HL-60/S4 treated with phorbol 12-myristate 13-acetate at 8.2 ng/mL for 4 days and 3 days (cell line): ENCODE measurements around the gene EPS8.

Experiments
- in situ Hi-C: fragments of 300-500 bp; cut with MboI; formaldehyde crosslinking; loops from 2 replicates; pipeline ENCODE4 v1.15.0; 2022; ENCODE audit warnings: low sequenced_read_pairs

Gene EPS8

GRCh38 chr12:15698377-15698871 is 90.8 kb downstream of the EPS8 start:
- in situ Hi-C loops, result no loop called here

- in situ Hi-C loops, result no loop called here
These were observed 92.0 kb downstream of the EPS8 start for GRCh38 chr12:15697201-15697600.

DNA sequence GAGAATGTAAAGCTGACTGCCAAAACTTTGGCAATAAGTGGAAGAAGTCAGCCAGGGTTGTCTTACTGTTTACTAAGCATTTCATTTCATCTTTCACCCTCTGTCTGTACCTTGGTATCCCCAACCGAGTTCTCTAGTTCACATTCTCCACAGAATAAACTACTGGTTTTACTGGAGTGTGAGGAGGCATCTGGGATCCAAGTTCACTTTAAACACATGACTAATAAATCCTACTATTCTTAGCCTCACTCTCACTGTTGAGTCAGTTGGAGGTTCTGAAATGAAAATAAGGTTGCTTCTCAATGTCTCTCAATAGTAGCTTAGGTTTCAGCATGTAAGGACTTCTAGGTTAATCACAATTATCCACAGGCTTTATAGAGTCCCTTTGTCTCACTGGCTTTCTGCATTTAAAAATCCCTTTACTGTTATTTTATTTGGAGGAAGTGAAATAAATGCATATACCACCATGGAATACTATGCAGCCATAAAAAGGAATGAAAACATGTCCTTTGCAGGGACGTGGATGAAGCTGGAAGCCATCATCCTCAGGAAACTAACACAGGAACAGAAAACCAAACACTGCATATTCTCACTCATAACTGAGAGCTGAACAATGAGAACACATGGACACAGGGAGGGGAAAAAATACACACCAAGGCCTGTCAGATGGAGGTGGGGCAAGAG is 95.8 kb downstream of the EPS8 start:
- in situ Hi-C loops, result no loop called here

DNA sequence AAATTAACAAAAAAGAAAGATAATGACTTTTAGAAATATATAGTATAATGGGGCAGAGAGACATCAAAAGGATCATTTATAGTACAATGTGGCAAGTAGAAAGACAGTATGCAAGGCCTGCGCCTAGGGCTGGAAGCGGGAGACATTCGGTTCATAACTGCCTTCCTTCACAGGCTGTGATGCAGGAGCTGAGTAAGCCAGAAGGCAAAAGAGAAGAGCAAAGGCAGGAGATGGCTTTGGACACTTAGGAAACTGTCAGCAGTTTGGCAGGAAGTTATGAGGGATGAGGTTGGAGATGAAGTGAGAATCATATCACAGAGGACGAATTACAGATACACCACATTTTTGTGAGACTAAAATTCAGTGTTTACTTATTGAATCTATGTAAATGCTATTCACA is 97.8 kb downstream of the EPS8 start:
- in situ Hi-C loops, result no loop called here

DNA sequence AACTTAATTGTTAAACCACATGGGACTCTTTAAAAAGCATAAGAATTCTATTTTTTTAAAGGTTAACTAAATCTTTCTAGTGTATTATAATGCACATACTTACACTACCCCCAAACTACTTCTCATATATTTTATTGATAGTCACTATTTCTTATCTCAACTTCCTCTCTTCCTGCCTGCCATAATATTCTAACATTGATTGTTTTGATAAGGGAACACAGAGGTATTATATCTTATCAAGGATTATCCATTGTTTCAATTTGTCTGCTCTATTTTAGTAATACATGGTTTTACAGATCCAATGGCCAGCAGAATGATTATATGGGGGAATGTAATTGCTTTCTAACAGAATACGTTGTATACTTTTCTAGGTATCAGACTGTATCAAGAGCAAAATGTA is 98.9 kb downstream of the EPS8 start:
- in situ Hi-C loops, result no loop called here

DNA sequence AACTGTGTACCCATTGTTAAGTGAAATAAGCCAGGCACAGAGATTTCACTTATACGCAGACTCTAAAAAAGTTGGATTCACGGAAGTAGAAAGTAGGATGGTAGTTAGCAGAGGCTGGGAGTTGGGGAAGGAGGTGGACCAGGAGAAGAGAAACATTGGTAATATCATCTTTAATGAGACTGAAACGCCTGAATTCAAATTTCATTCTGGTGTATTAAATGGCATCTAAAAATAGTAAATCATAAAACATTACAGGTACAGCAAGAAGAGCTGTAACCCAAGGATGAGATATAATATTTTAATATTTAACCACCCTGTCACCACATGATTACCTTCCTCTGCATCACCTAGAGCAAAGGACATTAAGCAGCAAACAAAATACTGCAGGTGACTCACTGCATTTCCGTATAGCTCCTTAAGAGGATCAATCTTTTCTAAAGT is 99.4 kb downstream of the EPS8 start:
- in situ Hi-C loops, result no loop called here

GRCh38 chr12:15688838-15689625 is 100.2 kb downstream of the EPS8 start:
- in situ Hi-C loops, result no loop called here

GRCh38 chr12:15688202-15688736 is 100.9 kb downstream of the EPS8 start:
- in situ Hi-C loops, result no loop called here

DNA sequence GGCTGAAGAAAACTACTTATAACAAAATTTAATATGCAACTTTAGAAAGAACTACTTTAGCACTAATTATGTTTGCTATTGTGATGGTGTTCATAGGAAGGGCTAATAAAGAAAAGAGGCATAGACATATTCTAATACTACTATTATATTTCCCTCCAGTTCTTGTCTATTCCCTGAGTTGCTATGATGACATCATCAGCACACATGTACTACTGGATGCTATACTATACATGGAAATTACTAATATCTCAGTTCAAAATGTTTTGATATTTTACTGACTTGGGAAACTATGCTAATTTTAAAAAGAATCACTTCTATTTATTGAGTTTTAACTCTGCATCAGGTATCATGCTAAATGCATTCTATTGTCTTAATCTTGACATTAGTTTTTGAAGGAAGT is 101.6 kb downstream of the EPS8 start:
- in situ Hi-C loops, result no loop called here

DNA sequence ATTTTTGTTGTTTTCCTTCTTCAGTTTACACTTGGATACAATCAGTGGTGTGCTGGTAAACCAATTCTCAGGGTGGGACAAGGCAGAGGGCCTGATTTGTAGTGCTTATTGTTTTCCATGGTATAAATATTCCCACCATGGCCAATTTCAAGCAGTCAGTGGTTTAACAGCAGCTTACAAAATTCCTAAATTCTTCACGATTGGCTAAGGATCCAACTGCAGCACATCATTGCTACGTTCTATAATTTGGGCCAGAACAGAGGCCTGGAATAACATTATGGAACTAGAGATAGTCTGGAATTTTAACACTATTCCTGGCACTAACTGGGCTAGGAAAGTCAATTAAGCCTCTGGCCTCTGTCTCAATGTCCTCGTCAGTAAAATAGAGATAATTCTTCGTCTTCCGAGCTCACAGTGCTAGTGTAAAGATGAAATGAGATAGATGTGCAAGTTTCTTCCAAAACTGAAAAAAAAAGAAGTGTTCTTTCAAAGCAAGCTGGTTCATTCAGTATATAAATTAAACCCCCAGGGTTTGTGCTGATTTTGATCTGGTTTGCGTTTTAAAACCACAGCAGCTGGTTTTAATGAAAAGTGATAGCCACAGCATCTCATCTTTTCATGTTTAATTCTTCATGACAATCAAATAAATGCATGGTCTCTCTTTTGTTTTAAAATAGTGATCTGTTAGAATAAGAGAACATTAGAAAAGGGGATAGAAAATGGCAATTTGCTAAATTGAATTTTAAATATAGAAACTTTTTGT is 104.1 kb downstream of the EPS8 start:
- in situ Hi-C loops, result no loop called here

- in situ Hi-C loops, result no loop called here
These were observed 106.4 kb downstream of the EPS8 start for GRCh38 chr12:15682826-15683225.

GRCh38 chr12:15679151-15679550 is 110.0 kb downstream of the EPS8 start:
- in situ Hi-C loops, result no loop called here

GRCh38 chr12:15677726-15678201 is 111.4 kb downstream of the EPS8 start:
- in situ Hi-C loops, result no loop called here

GRCh38 chr12:15677228-15677627 is 112.0 kb downstream of the EPS8 start:
- in situ Hi-C loops, result no loop called here

- in situ Hi-C loops, result no loop called here
These were observed 116.4 kb downstream of the EPS8 start for GRCh38 chr12:15672671-15673270.

- in situ Hi-C loops, result no loop called here
These were observed 118.4 kb downstream of the EPS8 start for GRCh38 chr12:15670756-15671155.

GRCh38 chr12:15669256-15669948 is 119.8 kb downstream of the EPS8 start:
- in situ Hi-C loops, result no loop called here

- in situ Hi-C loops, result no loop called here
These were observed 124.7 kb downstream of the EPS8 start for GRCh38 chr12:15664491-15664890.

- in situ Hi-C loops, result no loop called here
These were observed 126.1 kb downstream of the EPS8 start for GRCh38 chr12:15662983-15663659.
